Superior temporal gyrus (tissue), 1 donor: ENCODE measurements around the gene SLC6A5.

Experiments used
- DNase-seq: peaks from one replicate; pipeline ENCODE4 v3.0.0-alpha.2; 2016; ENCODE audit errors: extremely low spot score

Gene SLC6A5

GRCh38 chr11:20668844-20669819 is 69.7 kb downstream of the SLC6A5 start, which contains the start of gene NELL1:
NELL1 (plus strand) TSS chr11:20669586.
- no peak for DNase-seq

GRCh38 chr11:20669820-20670684 is 70.6 kb downstream of the SLC6A5 start:
- no peak for DNase-seq

GRCh38 chr11:20670932-20671403 is 71.6 kb downstream of the SLC6A5 start:
- peak; percentile 42 for DNase-seq

- DNase-seq: peak; percentile 74
These were observed 72.6 kb downstream of the SLC6A5 start for GRCh38 chr11:20671856-20672546.

GRCh38 chr11:20672575-20672974 is 73.2 kb downstream of the SLC6A5 start:
- no peak for DNase-seq

GRCh38 chr11:20676658-20677057 is 77.2 kb downstream of the SLC6A5 start:
- no peak for DNase-seq

GRCh38 chr11:20688761-20689160 is 89.4 kb downstream of the SLC6A5 start:
- no peak for DNase-seq

- no peak for DNase-seq
These were observed 108.5 kb downstream of the SLC6A5 start for GRCh38 chr11:20707876-20708275.
